Caco-2 (cell line): ENCODE measurements around the gene COL8A1. TPM values are rescaled to one million over a fixed set of nuclear protein-coding genes. Genes with fewer than 3 reads are reported as not detected.

Experiments used
- BruUV-seq: library from RNA; stranded (reverse); fragments of 400-500 nt; replicated peaks from 2 replicates; lab custom pipeline; 2021; lab: Mats Ljungman, UMichigan
- CTCF ChIA-PET: fragments of 300-600 bp; sonication (Branson Sonifier 250); formaldehyde crosslinking; loops from one replicate; lab custom pipeline; 2022; ENCODE audit warnings: antibody characterized with exemption; lab: Charles Lee
- POLR2A ChIA-PET: fragments of 300-600 bp; sonication (Branson Sonifier 250); formaldehyde crosslinking; loops from one replicate; lab custom pipeline; 2022; ENCODE audit warnings: antibody characterized with exemption; lab: Charles Lee
- DNase-seq, 2 experiments: peaks; one replicate each; pipeline versions ENCODE4 v3.0.0 to v3.0.0-alpha.2; 2020 to 2022
- H3K27me3 ChIP-seq: replicated peaks from 2 replicates; pipeline ENCODE4 v1.6.0; 2011; ENCODE audit warnings: low read length; ENCODE audit not compliant: control insufficient read depth, insufficient read depth
- H3K36me3 ChIP-seq: 2 replicates; pipeline ENCODE4 v1.5.1; 2011; ENCODE audit warnings: low read length; ENCODE audit not compliant: control insufficient read depth, insufficient read depth
- H3K4me1 ChIP-seq: fragments of 250-450 bp; sonication (Bioruptor Pico); 2 replicates; pipeline ENCODE4 v1.5.1; 2020; ENCODE audit warnings: mild to moderate bottlenecking
- H3K4me3 ChIP-seq: 2 replicates; pipeline ENCODE4 v1.5.1; 2011; ENCODE audit warnings: low read depth, mild to moderate bottlenecking, control low read depth, low read length
- H3K9me3 ChIP-seq: fragments of 250-450 bp; sonication (Bioruptor Pico); 2 replicates; pipeline ENCODE4 v1.5.1; 2020; ENCODE audit warnings: mild to moderate bottlenecking, moderate library complexity
- H3K27ac Mint-ChIP-seq: one replicate; pipeline ENCODE4 v1.8.0; 2022; ENCODE audit warnings: mixed read lengths; ENCODE audit not compliant: unreplicated experiment
- H3K27me3 Mint-ChIP-seq: one replicate; pipeline ENCODE4 v1.8.0; 2022; ENCODE audit warnings: mixed read lengths; ENCODE audit not compliant: insufficient read depth, unreplicated experiment
- H3K36me3 Mint-ChIP-seq: one replicate; pipeline ENCODE4 v1.8.0; 2022; ENCODE audit warnings: mild to moderate bottlenecking, mixed read lengths; ENCODE audit not compliant: insufficient read depth, unreplicated experiment
- H3K4me1 Mint-ChIP-seq: one replicate; pipeline ENCODE4 v1.8.0; 2022; ENCODE audit warnings: low read depth, mixed read lengths; ENCODE audit not compliant: unreplicated experiment
- H3K4me3 Mint-ChIP-seq: one replicate; pipeline ENCODE4 v1.8.0; 2022; ENCODE audit warnings: mild to moderate bottlenecking, moderate library complexity, mixed read lengths; ENCODE audit not compliant: unreplicated experiment
- H3K9me3 Mint-ChIP-seq: one replicate; pipeline ENCODE4 v1.8.0; 2022; ENCODE audit warnings: mixed read lengths; ENCODE audit not compliant: unreplicated experiment
- CTCF ChIP-seq, 2 experiments: fragments of 200-600 bp in 1 of 2; IDR thresholded peaks; 1 replicate in 1 of 2; 2 replicates in 1 of 2; pipeline versions ENCODE4 v1.5.1 to v1.8.0; 2011 to 2022; ENCODE audit warnings: antibody characterized with exemption in 1 of 2, control low read depth in 1 of 2, inconsistent platforms in 1 of 2, low read depth in 1 of 2, low read length in 1 of 2, mild to moderate bottlenecking in 1 of 2, moderate library complexity in 1 of 2; ENCODE audit not compliant: insufficient read depth in 1 of 2, severe bottlenecking in 1 of 2, unreplicated experiment in 1 of 2
- intact Hi-C: fragments of 100-400 bp; cut with micrococcal nuclease; formaldehyde crosslinking; loops from one replicate; pipeline ENCODE4 v1.10.0; 2022; ENCODE audit not compliant: unreplicated experiment
- total RNA-seq: library from RNA; stranded (reverse); gene quantifications from 2 replicates; pipeline ENCODE4 v1.2.3, GENCODE V29; 2022

COL8A1 gene
- total RNA-seq, 1 experiment from 2014 or later = not detected

GRCh38 chr3:99658274-99658673 is 19.9 kb downstream of the COL8A1 start:
- no TSS peak for BruUV-seq
- no peaks in the 10 kb centered on the region for H3K9me3 ChIP-seq
- no peaks in the 10 kb centered on the region for H3K4me1 Mint-ChIP-seq
- H3K36me3 Mint-ChIP-seq = no peaks in the 10 kb centered on the region
- peaks cover 4% of the 10 kb centered on the region for H3K27me3 Mint-ChIP-seq
- intact Hi-C loops = no loop called here
- H3K9me3 Mint-ChIP-seq = no peaks in the 10 kb centered on the region
- ChIA-PET POLR2A (no interaction called here), CTCF (no interaction called here)
- TF ChIP-seq CTCF (IDR thresholded peaks at IDR 0.05; ENCODE audit: insufficient read depth in 1 of 2, low read depth in 1 of 2, low read length in 1 of 2, severe bottlenecking in 1 of 2, unreplicated experiment in 1 of 2) = no peak
- no peaks in the 10 kb centered on the region for H3K36me3 ChIP-seq
- no peaks in the 10 kb centered on the region for H3K27me3 ChIP-seq
- no peak for DNase-seq
- no peak overlapping the region for H3K27ac Mint-ChIP-seq
- no peak overlapping the region for H3K4me3 Mint-ChIP-seq
- H3K4me1 ChIP-seq = no peaks in the 10 kb centered on the region
- no peak overlapping the region for H3K4me3 ChIP-seq

DNA sequence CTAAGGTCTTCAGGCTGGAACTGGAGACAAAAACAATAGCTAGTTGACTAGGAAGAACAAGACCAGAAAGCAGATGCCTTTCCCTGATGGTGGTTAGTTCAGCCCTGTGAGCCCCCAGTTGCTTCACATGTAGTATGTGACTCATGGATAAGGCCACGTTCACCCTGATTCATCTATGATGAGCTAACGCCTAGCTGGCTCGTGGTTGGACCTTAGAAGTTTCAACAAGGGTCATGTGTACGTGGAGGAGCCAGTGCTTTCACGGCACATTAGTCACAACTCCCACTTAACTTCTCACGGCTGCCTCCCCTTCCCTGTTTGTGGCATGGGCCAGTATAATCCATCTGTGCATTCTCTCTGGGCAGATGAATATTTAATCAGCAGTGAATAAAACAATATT is 20.6 kb downstream of the COL8A1 start:
- no peak for TF ChIP-seq CTCF (IDR thresholded peaks at IDR 0.05; ENCODE audit: insufficient read depth in 1 of 2, low read depth in 1 of 2, low read length in 1 of 2, severe bottlenecking in 1 of 2, unreplicated experiment in 1 of 2)
- POLR2A ChIA-PET = no interaction called here

GRCh38 chr3:99659951-99660350 is 21.6 kb downstream of the COL8A1 start:
- Histone ChIP-seq H3K27me3 (no peaks in the 10 kb centered on the region; the same call in 1 of the 2 replicates), H3K4me3 (no peak overlapping the region), H3K9me3 (no peaks in the 10 kb centered on the region), H3K4me1 (no peaks in the 10 kb centered on the region), H3K36me3 (no peaks in the 10 kb centered on the region)
- TF ChIP-seq CTCF (IDR thresholded peaks at IDR 0.05; ENCODE audit: insufficient read depth in 1 of 2, low read depth in 1 of 2, low read length in 1 of 2, severe bottlenecking in 1 of 2, unreplicated experiment in 1 of 2) = no peak
- Mint-ChIP-seq H3K4me3 (no peak overlapping the region), H3K9me3 (no peaks in the 10 kb centered on the region), H3K36me3 (no peaks in the 10 kb centered on the region), H3K4me1 (no peaks in the 10 kb centered on the region), H3K27me3 (peaks cover 4% of the 10 kb centered on the region), H3K27ac (no peak overlapping the region)
- intact Hi-C loops = no loop called here
- POLR2A ChIA-PET = no interaction called here
- CTCF ChIA-PET = no interaction called here
- DNase-seq = no peak
- no TSS peak for BruUV-seq

More for the DNA sequence above, 20.6 kb downstream of the COL8A1 start:
- Mint-ChIP-seq H3K4me1 (no peaks in the 10 kb centered on the region), H3K27ac (no peak overlapping the region), H3K9me3 (no peaks in the 10 kb centered on the region), H3K27me3 (peaks cover 4% of the 10 kb centered on the region), H3K36me3 (no peaks in the 10 kb centered on the region), H3K4me3 (no peak overlapping the region)
- intact Hi-C loops = no loop called here
- Histone ChIP-seq H3K36me3 (no peaks in the 10 kb centered on the region), H3K27me3 (no peaks in the 10 kb centered on the region; the same call in 1 of the 2 replicates), H3K4me3 (no peak overlapping the region), H3K9me3 (no peaks in the 10 kb centered on the region), H3K4me1 (no peaks in the 10 kb centered on the region)
- CTCF ChIA-PET = no interaction called here
- no TSS peak for BruUV-seq
- no peak for DNase-seq
